Stimulated activated CD4-positive, alpha-beta T cell treated with anti-CD3 and anti-CD28 coated beads, Interleukin-2, amount 100 ng/mL, for 4 hours (primary cell): ENCODE results near the gene PPA1.
"Not testable (repeated sequence)": the region's sequence is repeated elsewhere in the genome, so short reads cannot be mapped to it uniquely, and the experiment has no call there.

Experiments
- DNase-seq: peaks from one replicate; pipeline ENCODE4 v3.0.0-alpha.2; 2020; ENCODE audit warnings: low read depth

The PPA1 gene

DNA sequence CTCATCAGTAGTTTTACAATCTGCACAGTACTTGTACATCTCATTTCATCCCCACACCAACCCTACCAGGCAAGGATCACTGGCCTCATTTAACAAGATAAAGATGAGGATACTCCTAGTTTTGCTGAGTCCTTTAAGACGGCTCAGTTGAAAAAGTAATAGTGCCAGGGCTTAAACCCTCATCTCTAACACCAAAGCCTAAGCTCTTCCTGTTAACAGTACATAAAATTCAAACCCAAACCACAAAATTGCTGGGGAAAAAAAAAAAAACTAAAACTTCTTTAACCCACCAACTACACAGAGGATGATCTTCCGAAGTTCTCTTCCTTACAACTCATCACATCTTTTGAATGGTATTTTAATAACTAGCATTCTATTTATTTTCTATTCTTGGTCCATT is 64.2 kb downstream of the PPA1 start:
- DNase-seq, result no peak

- no peak for DNase-seq
Observed at GRCh38 chr10:70167246-70167645, 66.0 kb downstream of the PPA1 start.

GRCh38 chr10:70166394-70166793 is 66.8 kb downstream of the PPA1 start:
- DNase-seq, result no peak

- DNase-seq, result no peak
Observed at GRCh38 chr10:70164163-70164562, 69.1 kb downstream of the PPA1 start.

DNA sequence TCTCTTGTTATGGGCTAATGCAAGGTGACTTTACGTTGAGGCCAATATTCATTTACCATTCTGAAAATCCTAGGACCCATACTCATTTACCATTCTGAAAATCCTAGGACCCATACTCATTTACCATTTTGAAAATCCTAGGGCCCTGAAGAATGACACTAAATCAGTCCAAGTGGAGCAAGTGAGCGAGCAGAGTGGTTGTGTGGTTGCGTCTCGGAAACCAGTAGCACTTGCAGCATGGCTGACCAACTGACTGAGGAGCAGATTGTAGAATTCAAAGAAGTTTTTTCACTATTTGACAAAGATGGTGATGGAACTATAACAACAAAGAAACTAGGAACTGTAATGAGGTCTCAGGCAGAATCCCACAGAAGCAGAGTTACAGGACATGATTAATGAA is 69.8 kb downstream of the PPA1 start:
- DNase-seq, result no peak

- DNase-seq, result peak; percentile 32
Observed at GRCh38 chr10:70162892-70163201, 70.4 kb downstream of the PPA1 start.

DNA sequence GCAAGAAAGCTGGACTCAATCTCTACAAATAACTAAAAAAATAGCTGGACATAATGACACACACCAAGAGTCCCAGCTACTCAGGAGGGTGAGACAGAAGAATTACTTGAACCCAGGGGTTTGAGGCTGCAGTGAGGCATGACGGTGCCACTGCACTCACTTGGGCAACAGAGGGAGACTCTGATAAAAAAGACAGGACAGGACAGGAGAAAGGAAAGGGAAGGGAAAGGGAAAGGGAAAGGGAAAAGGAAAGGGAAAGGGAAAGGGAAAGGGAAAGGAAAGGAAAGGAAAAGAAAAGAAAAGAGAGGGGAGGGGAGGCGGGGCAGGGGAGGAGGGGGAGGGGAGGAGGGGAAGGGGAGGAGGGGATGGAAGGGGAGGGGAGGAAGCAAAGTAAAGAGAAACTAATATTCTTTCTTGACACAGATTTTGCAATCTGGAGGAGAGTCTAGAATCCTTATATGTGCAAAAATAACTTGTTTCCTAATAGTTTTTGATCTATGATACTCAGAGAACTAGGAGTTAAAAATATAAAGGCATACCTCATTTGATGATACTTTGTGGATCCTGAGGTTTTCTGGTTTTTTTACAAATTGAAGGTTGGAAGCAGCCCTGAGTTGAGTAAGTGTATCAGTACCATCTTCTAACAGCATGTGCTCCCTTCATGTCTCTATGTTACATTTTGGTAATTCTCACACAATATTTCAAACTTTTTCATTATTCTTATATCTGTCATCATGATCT is 70.9 kb downstream of the PPA1 start:
- no peak for DNase-seq

DNA sequence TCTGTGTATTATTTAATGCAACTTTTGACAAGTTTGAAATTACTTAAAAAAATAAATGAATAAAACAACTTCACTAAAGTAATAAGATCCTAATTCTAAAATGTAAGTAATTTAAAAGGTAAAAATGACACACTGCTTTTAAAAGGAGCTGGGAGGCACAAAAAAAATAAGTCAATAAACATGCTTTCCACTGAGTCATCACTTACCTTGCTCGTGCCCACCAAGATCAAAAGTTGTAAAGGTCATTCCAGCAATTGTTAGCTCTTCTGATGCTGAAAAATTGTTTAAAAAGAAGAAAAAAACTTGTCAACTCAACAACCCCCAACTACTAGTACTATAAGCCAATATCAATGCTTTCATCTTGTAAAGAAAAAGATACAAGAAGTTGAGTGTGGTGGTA is 72.4 kb downstream of the PPA1 start:
- DNase-seq, result no peak

DNA sequence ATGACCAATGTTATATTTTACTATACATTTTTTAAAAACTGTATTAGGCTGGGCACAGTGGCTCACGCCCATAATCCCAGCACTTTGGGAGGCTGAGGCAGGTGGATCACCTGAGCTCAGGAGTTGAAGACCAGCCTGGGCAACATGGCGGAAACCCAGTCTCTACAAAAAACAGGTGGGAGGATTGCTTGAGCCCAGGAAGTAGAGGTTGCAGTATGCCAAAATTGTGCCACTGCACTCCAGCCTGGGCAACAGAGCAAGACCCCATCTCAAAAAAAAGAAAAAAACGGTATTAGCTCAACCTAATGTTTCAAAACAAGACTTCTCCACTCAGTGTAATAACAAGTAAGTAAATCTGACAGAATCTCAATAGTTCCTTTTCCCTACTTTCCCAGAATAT is 73.9 kb downstream of the PPA1 start:
- DNase-seq, result not testable (repeated sequence)

GRCh38 chr10:70158113-70158512 is 75.1 kb downstream of the PPA1 start:
- no peak for DNase-seq

DNA sequence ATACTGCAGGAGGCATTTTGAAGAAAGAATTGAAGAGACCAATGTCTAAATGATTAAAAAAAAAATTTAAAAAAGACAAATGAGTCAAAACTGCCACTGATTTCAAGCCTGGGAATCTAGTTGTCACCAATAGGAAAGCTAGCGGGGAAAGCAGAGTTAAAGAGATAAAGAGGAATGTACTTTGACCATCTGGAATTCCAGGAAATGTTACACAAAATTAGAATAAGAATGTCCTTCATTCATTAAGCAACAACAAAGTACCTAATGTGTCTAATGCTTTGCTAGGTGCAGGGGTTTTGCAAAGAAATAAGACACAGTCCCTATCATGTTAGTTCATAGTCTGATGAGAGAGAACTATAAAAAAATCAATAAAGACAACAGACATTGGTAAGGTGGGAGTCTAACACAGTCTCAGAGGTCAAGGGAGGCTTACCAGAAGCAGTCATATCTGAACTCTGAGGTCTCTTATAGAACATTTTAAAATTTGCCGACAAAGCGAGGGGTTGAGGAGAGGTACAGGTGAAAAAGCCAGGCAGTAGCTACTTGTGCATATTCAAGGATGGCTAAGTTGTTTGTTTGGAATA is 77.9 kb downstream of the PPA1 start:
- no peak for DNase-seq
